ENCODE results near the gene EHMT1. TPM values are rescaled to one million over a fixed set of nuclear protein-coding genes. Genes with fewer than 3 reads are reported as not detected.

EHMT1 gene
- polyA plus RNA-seq, 1 experiment = 23.3 TPM

GRCh38 chr9:137771580-137771979 is 152.8 kb downstream of the EHMT1 start:
- no peak overlapping the region for H3K4me3 ChIP-seq (ENCODE audit: low read depth, low read length)

GRCh38 chr9:137772281-137772873 is 153.6 kb downstream of the EHMT1 start:
- no peak for TF ChIP-seq CTCF (IDR thresholded peaks at IDR 0.05; ENCODE audit: insufficient read depth, low read depth, low read length)
- H3K4me3 ChIP-seq (ENCODE audit: low read depth, low read length) = no peak overlapping the region
- no peak for DNase-seq (ENCODE audit: low read depth)
- ChIA-PET CTCF (no interaction called here), POLR2A (no interaction called here)
- H3K27me3 ChIP-seq (ENCODE audit: control insufficient read depth, insufficient read depth, low read length) = no peaks in the 10 kb centered on the region
- peaks cover 18% of the 10 kb centered on the region for H3K36me3 ChIP-seq (ENCODE audit: control insufficient read depth, insufficient read depth, low read length)

More at GRCh38 chr9:137771580-137771979, 152.8 kb downstream of the EHMT1 start:
- no peak for TF ChIP-seq CTCF (IDR thresholded peaks at IDR 0.05; ENCODE audit: insufficient read depth, low read depth, low read length)
- Histone ChIP-seq H3K27me3 (ENCODE audit: control insufficient read depth, insufficient read depth, low read length) (no peaks in the 10 kb centered on the region), H3K36me3 (ENCODE audit: control insufficient read depth, insufficient read depth, low read length) (peaks cover 18% of the 10 kb centered on the region)
- CTCF ChIA-PET = no interaction called here
- POLR2A ChIA-PET = no interaction called here
- no peak for DNase-seq (ENCODE audit: low read depth)

- TF ChIP-seq CTCF (IDR thresholded peaks at IDR 0.05; ENCODE audit: insufficient read depth, low read depth, low read length) = no peak
- no peak for DNase-seq (ENCODE audit: low read depth)
- Histone ChIP-seq H3K27me3 (ENCODE audit: control insufficient read depth, insufficient read depth, low read length) (no peaks in the 10 kb centered on the region), H3K36me3 (ENCODE audit: control insufficient read depth, insufficient read depth, low read length) (peaks cover 34% of the 10 kb centered on the region), H3K4me3 (ENCODE audit: low read depth, low read length) (no peak overlapping the region)
- POLR2A ChIA-PET = no interaction called here
- CTCF ChIA-PET = no interaction called here
These were observed 156.1 kb downstream of the EHMT1 start for GRCh38 chr9:137774775-137775386.

- ChIA-PET CTCF (no interaction called here), POLR2A (interaction anchor here (0.6 kb wide), 1 partner anchor 18 kb away, joined by 3 read pairs; no protein-coding TSS in a partner anchor)
- no peak for DNase-seq (ENCODE audit: low read depth)
- TF ChIP-seq CTCF (IDR thresholded peaks at IDR 0.05; ENCODE audit: insufficient read depth, low read depth, low read length) = no peak
- peaks cover 36% of the 10 kb centered on the region for H3K36me3 ChIP-seq (ENCODE audit: control insufficient read depth, insufficient read depth, low read length)
- H3K27me3 ChIP-seq (ENCODE audit: control insufficient read depth, insufficient read depth, low read length) = no peaks in the 10 kb centered on the region
- no peak overlapping the region for H3K4me3 ChIP-seq (ENCODE audit: low read depth, low read length)
These were observed 157.6 kb downstream of the EHMT1 start for GRCh38 chr9:137776306-137776995.

GRCh38 chr9:137777761-137778160 is 159.0 kb downstream of the EHMT1 start:
- Histone ChIP-seq H3K27me3 (ENCODE audit: control insufficient read depth, insufficient read depth, low read length) (no peaks in the 10 kb centered on the region), H3K36me3 (ENCODE audit: control insufficient read depth, insufficient read depth, low read length) (peaks cover 42% of the 10 kb centered on the region), H3K4me3 (ENCODE audit: low read depth, low read length) (no peak overlapping the region)
- CTCF ChIA-PET = no interaction called here
- no peak for TF ChIP-seq CTCF (IDR thresholded peaks at IDR 0.05; ENCODE audit: insufficient read depth, low read depth, low read length)
- no peak for DNase-seq (ENCODE audit: low read depth)
- POLR2A ChIA-PET = no interaction called here
